HS-27A (cell line): ENCODE results near the gene MGMT.

Experiments
- DNase-seq: peaks from one replicate; pipeline ENCODE4 v3.0.0-alpha.2; 2012; ENCODE audit warnings: low read depth, missing footprints

The MGMT gene

GRCh38 chr10:129655007-129655678 is 188.1 kb downstream of the MGMT start:
- DNase-seq = no peak

- DNase-seq = no peak
Measured at GRCh38 chr10:129655679-129656031, 188.6 kb downstream of the MGMT start.

GRCh38 chr10:129656642-129657041 is 189.6 kb downstream of the MGMT start:
- no peak for DNase-seq

- DNase-seq = no peak
Measured at GRCh38 chr10:129657297-129658017, 190.4 kb downstream of the MGMT start.

GRCh38 chr10:129658376-129659072 is 191.5 kb downstream of the MGMT start:
- DNase-seq = no peak

GRCh38 chr10:129659508-129660268 is 192.6 kb downstream of the MGMT start:
- DNase-seq = no peak

- DNase-seq = no peak
Measured at GRCh38 chr10:129660569-129660968, 193.5 kb downstream of the MGMT start.

GRCh38 chr10:129662426-129662825 is 195.4 kb downstream of the MGMT start:
- no peak for DNase-seq

- no peak for DNase-seq
Measured at GRCh38 chr10:129670124-129670523, 203.1 kb downstream of the MGMT start.

- DNase-seq = no peak
Measured at GRCh38 chr10:129673292-129673691, 206.3 kb downstream of the MGMT start.

- no peak for DNase-seq
Measured at GRCh38 chr10:129675027-129675769, 208.2 kb downstream of the MGMT start.

- no peak for DNase-seq
Measured at GRCh38 chr10:129676014-129676413, 209.0 kb downstream of the MGMT start.

- no peak for DNase-seq
Measured at GRCh38 chr10:129677377-129677927, 210.4 kb downstream of the MGMT start.

GRCh38 chr10:129678186-129678585 is 211.1 kb downstream of the MGMT start:
- no peak for DNase-seq

- no peak for DNase-seq
Measured at GRCh38 chr10:129679207-129679606, 212.2 kb downstream of the MGMT start.

- DNase-seq = no peak
Measured at GRCh38 chr10:129680661-129681344, 213.8 kb downstream of the MGMT start.

- DNase-seq = no peak
Measured at GRCh38 chr10:129681856-129682255, 214.8 kb downstream of the MGMT start.

GRCh38 chr10:129683519-129683918 is 216.5 kb downstream of the MGMT start:
- no peak for DNase-seq

- DNase-seq = no peak
Measured at GRCh38 chr10:129683920-129684319, 216.9 kb downstream of the MGMT start.

GRCh38 chr10:129685271-129685670 is 218.2 kb downstream of the MGMT start:
- no peak for DNase-seq

GRCh38 chr10:129689671-129690071 is 222.6 kb downstream of the MGMT start:
- DNase-seq = no peak
